Nephron (organoid): ENCODE results near the gene RAB3GAP2.

Experiments
- H3K27ac Mint-ChIP-seq, 3 experiments: 2 replicates each; pipeline ENCODE4 v1.8.0; 2020; ENCODE audit warnings: mixed read lengths in 3 of 3, mild to moderate bottlenecking in 2 of 3, moderate library complexity in 1 of 3
- H3K27me3 Mint-ChIP-seq: 2 replicates; pipeline ENCODE4 v1.8.0; 2021; ENCODE audit warnings: low read depth, mild to moderate bottlenecking, moderate library complexity, mixed read lengths
- H3K36me3 Mint-ChIP-seq: 2 replicates; pipeline ENCODE4 v1.8.0; 2020; ENCODE audit warnings: low read depth, mixed read lengths
- H3K4me1 Mint-ChIP-seq: 2 replicates; pipeline ENCODE4 v1.8.0; 2020; ENCODE audit warnings: mixed read lengths
- H3K4me3 Mint-ChIP-seq, 3 experiments: 2 replicates each; pipeline ENCODE4 v1.8.0; 2020; ENCODE audit warnings: mild to moderate bottlenecking in 3 of 3, mixed read lengths in 3 of 3, moderate library complexity in 2 of 3
- H3K9me3 Mint-ChIP-seq: 2 replicates; pipeline ENCODE4 v1.8.0; 2020; ENCODE audit warnings: mixed read lengths
- CTCF ChIP-seq, 3 experiments: fragments of 200-600 bp; sonication (generic); IDR thresholded peaks; one replicate each; pipeline ENCODE4 v1.5.0; 2021; ENCODE audit warnings: antibody characterized with exemption in 3 of 3; ENCODE audit not compliant: unreplicated experiment in 3 of 3

Gene RAB3GAP2

GRCh38 chr1:220296981-220297380 lies 24.7 kb upstream of the RAB3GAP2 start:
- no peaks in the 10 kb centered on the region for H3K9me3 Mint-ChIP-seq
- H3K4me1 Mint-ChIP-seq = peaks cover 16% of the 10 kb centered on the region
- no peak overlapping the region for H3K4me3 Mint-ChIP-seq
- TF ChIP-seq CTCF (IDR thresholded peaks at IDR 0.05; ENCODE audit: unreplicated experiment in 3 of 3) = no peak
- H3K27me3 Mint-ChIP-seq = peaks cover 5% of the 10 kb centered on the region
- H3K36me3 Mint-ChIP-seq = no peaks in the 10 kb centered on the region
- H3K27ac Mint-ChIP-seq = no peak overlapping the region

GRCh38 chr1:220294846-220295301 lies 22.6 kb upstream of the RAB3GAP2 start:
- Mint-ChIP-seq H3K4me1 (peaks cover 7% of the 10 kb centered on the region), H3K36me3 (no peaks in the 10 kb centered on the region), H3K27ac (no peak overlapping the region), H3K27me3 (peaks cover 5% of the 10 kb centered on the region), H3K9me3 (no peaks in the 10 kb centered on the region), H3K4me3 (no peak overlapping the region)
- TF ChIP-seq CTCF (IDR thresholded peaks at IDR 0.05; ENCODE audit: unreplicated experiment in 3 of 3) = no peak

- no peak overlapping the region for H3K27ac Mint-ChIP-seq
- no peaks in the 10 kb centered on the region for H3K9me3 Mint-ChIP-seq
- no peak overlapping the region for H3K4me3 Mint-ChIP-seq
- no peaks in the 10 kb centered on the region for H3K36me3 Mint-ChIP-seq
- H3K4me1 Mint-ChIP-seq = peaks cover 7% of the 10 kb centered on the region
- no peaks in the 10 kb centered on the region for H3K27me3 Mint-ChIP-seq
- no peak for TF ChIP-seq CTCF (IDR thresholded peaks at IDR 0.05; ENCODE audit: unreplicated experiment in 3 of 3)
Measured at GRCh38 chr1:220291580-220291979, 19.3 kb upstream of the RAB3GAP2 start.

GRCh38 chr1:220290140-220290761 lies 18.0 kb upstream of the RAB3GAP2 start:
- TF ChIP-seq CTCF (IDR thresholded peaks at IDR 0.05; ENCODE audit: unreplicated experiment in 3 of 3) = no peak
- H3K36me3 Mint-ChIP-seq = no peaks in the 10 kb centered on the region

GRCh38 chr1:220287129-220287528 lies 14.9 kb upstream of the RAB3GAP2 start:
- Mint-ChIP-seq H3K27ac (no peak overlapping the region), H3K9me3 (no peaks in the 10 kb centered on the region), H3K36me3 (no peaks in the 10 kb centered on the region), H3K4me3 (no peak overlapping the region), H3K27me3 (no peaks in the 10 kb centered on the region), H3K4me1 (no peaks in the 10 kb centered on the region)
- TF ChIP-seq CTCF (IDR thresholded peaks at IDR 0.05; ENCODE audit: unreplicated experiment in 3 of 3) = no peak

More at GRCh38 chr1:220290140-220290761, 18.0 kb upstream of the RAB3GAP2 start:
- no peak overlapping the region for H3K27ac Mint-ChIP-seq
- no peaks in the 10 kb centered on the region for H3K27me3 Mint-ChIP-seq
- H3K4me1 Mint-ChIP-seq = peaks cover 7% of the 10 kb centered on the region
- H3K9me3 Mint-ChIP-seq = no peaks in the 10 kb centered on the region
- H3K4me3 Mint-ChIP-seq = no peak overlapping the region

GRCh38 chr1:220283625-220284024 lies 11.4 kb upstream of the RAB3GAP2 start:
- Mint-ChIP-seq H3K27me3 (no peaks in the 10 kb centered on the region), H3K36me3 (no peaks in the 10 kb centered on the region), H3K27ac (no peak overlapping the region), H3K9me3 (no peaks in the 10 kb centered on the region), H3K4me1 (no peaks in the 10 kb centered on the region), H3K4me3 (no peak overlapping the region)
- no peak for TF ChIP-seq CTCF (IDR thresholded peaks at IDR 0.05; ENCODE audit: unreplicated experiment in 3 of 3)
